Caco-2 (cell line): ENCODE results near the gene SEC14L1. TPM values are rescaled to one million over a fixed set of nuclear protein-coding genes. Genes with fewer than 3 reads are reported as not detected.
A peak's percentile ranks its signal among the peaks of the same experiment; 100 is the strongest.

ENCODE experiments used
- BruUV-seq: library from RNA; stranded (reverse); fragments of 400-500 nt; replicated peaks from 2 replicates; lab custom pipeline; 2021; lab: Mats Ljungman, UMichigan
- CTCF ChIA-PET: fragments of 300-600 bp; sonication (Branson Sonifier 250); formaldehyde crosslinking; loops from one replicate; lab custom pipeline; 2022; ENCODE audit warnings: antibody characterized with exemption; lab: Charles Lee
- POLR2A ChIA-PET: fragments of 300-600 bp; sonication (Branson Sonifier 250); formaldehyde crosslinking; loops from one replicate; lab custom pipeline; 2022; ENCODE audit warnings: antibody characterized with exemption; lab: Charles Lee
- DNase-seq, 2 experiments: peaks; one replicate each; pipeline versions ENCODE4 v3.0.0 to v3.0.0-alpha.2; 2020 to 2022
- H3K27me3 ChIP-seq: replicated peaks from 2 replicates; pipeline ENCODE4 v1.6.0; 2011; ENCODE audit warnings: low read length; ENCODE audit not compliant: control insufficient read depth, insufficient read depth
- H3K36me3 ChIP-seq: 2 replicates; pipeline ENCODE4 v1.5.1; 2011; ENCODE audit warnings: low read length; ENCODE audit not compliant: control insufficient read depth, insufficient read depth
- H3K4me1 ChIP-seq: fragments of 250-450 bp; sonication (Bioruptor Pico); 2 replicates; pipeline ENCODE4 v1.5.1; 2020; ENCODE audit warnings: mild to moderate bottlenecking
- H3K4me3 ChIP-seq: 2 replicates; pipeline ENCODE4 v1.5.1; 2011; ENCODE audit warnings: low read depth, mild to moderate bottlenecking, control low read depth, low read length
- H3K9me3 ChIP-seq: fragments of 250-450 bp; sonication (Bioruptor Pico); 2 replicates; pipeline ENCODE4 v1.5.1; 2020; ENCODE audit warnings: mild to moderate bottlenecking, moderate library complexity
- H3K27ac Mint-ChIP-seq: one replicate; pipeline ENCODE4 v1.8.0; 2022; ENCODE audit warnings: mixed read lengths; ENCODE audit not compliant: unreplicated experiment
- H3K27me3 Mint-ChIP-seq: one replicate; pipeline ENCODE4 v1.8.0; 2022; ENCODE audit warnings: mixed read lengths; ENCODE audit not compliant: insufficient read depth, unreplicated experiment
- H3K36me3 Mint-ChIP-seq: one replicate; pipeline ENCODE4 v1.8.0; 2022; ENCODE audit warnings: mild to moderate bottlenecking, mixed read lengths; ENCODE audit not compliant: insufficient read depth, unreplicated experiment
- H3K4me1 Mint-ChIP-seq: one replicate; pipeline ENCODE4 v1.8.0; 2022; ENCODE audit warnings: low read depth, mixed read lengths; ENCODE audit not compliant: unreplicated experiment
- H3K4me3 Mint-ChIP-seq: one replicate; pipeline ENCODE4 v1.8.0; 2022; ENCODE audit warnings: mild to moderate bottlenecking, moderate library complexity, mixed read lengths; ENCODE audit not compliant: unreplicated experiment
- H3K9me3 Mint-ChIP-seq: one replicate; pipeline ENCODE4 v1.8.0; 2022; ENCODE audit warnings: mixed read lengths; ENCODE audit not compliant: unreplicated experiment
- intact Hi-C: fragments of 100-400 bp; cut with micrococcal nuclease; formaldehyde crosslinking; loops from one replicate; pipeline ENCODE4 v1.10.0; 2022; ENCODE audit not compliant: unreplicated experiment
- total RNA-seq: library from RNA; stranded (reverse); gene quantifications from 2 replicates; pipeline ENCODE4 v1.2.3, GENCODE V29; 2022
- TF ChIP-seq, protein P1 (sequence below), 2 experiments: fragments of 200-600 bp in 1 of 2; IDR thresholded peaks; 1 replicate in 1 of 2; 2 replicates in 1 of 2; pipeline versions ENCODE4 v1.5.1 to v1.8.0; 2011 to 2022; ENCODE audit warnings: antibody characterized with exemption in 1 of 2, control low read depth in 1 of 2, inconsistent platforms in 1 of 2, low read depth in 1 of 2, low read length in 1 of 2, mild to moderate bottlenecking in 1 of 2, moderate library complexity in 1 of 2; ENCODE audit not compliant: insufficient read depth in 1 of 2, severe bottlenecking in 1 of 2, unreplicated experiment in 1 of 2

SEC14L1 gene
- total RNA-seq, 1 experiment from 2014 or later: 92.0 TPM

GRCh38 chr17:77228241-77228752 lies 87.5 kb downstream of the SEC14L1 start:
- Histone ChIP-seq H3K9me3 (peaks cover 3% of the 10 kb centered on the region; the same call in 1 of the 2 replicates), H3K36me3 (no peaks in the 10 kb centered on the region), H3K4me1 (peaks cover 15% of the 10 kb centered on the region; the same call in 1 of the 2 replicates), H3K4me3 (no peak overlapping the region), H3K27me3 (no peaks in the 10 kb centered on the region)
- H3K9me3 Mint-ChIP-seq: no peaks in the 10 kb centered on the region
- no peak overlapping the region for H3K4me3 Mint-ChIP-seq
- ChIA-PET POLR2A (interaction anchor here (0.6 kb wide), 1 partner anchor 8 kb away, joined by 5 read pairs; no protein-coding TSS in a partner anchor), CTCF (interaction anchor here (0.8 to 1.5 kb wide), 4 partner anchors 13 to 140 kb away, joined by 3 to 5 read pairs (median 3); no protein-coding TSS in a partner anchor)
- peak overlapping the region; percentile 21 for H3K27ac Mint-ChIP-seq
- TF ChIP-seq, protein P1, sequence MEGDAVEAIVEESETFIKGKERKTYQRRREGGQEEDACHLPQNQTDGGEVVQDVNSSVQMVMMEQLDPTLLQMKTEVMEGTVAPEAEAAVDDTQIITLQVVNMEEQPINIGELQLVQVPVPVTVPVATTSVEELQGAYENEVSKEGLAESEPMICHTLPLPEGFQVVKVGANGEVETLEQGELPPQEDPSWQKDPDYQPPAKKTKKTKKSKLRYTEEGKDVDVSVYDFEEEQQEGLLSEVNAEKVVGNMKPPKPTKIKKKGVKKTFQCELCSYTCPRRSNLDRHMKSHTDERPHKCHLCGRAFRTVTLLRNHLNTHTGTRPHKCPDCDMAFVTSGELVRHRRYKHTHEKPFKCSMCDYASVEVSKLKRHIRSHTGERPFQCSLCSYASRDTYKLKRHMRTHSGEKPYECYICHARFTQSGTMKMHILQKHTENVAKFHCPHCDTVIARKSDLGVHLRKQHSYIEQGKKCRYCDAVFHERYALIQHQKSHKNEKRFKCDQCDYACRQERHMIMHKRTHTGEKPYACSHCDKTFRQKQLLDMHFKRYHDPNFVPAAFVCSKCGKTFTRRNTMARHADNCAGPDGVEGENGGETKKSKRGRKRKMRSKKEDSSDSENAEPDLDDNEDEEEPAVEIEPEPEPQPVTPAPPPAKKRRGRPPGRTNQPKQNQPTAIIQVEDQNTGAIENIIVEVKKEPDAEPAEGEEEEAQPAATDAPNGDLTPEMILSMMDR (IDR thresholded peaks at IDR 0.05; ENCODE audit: insufficient read depth in 1 of 2, low read depth in 1 of 2, low read length in 1 of 2, severe bottlenecking in 1 of 2, unreplicated experiment in 1 of 2): no peak
- BruUV-seq: no TSS peak
- intact Hi-C loops: no loop called here
- no peaks in the 10 kb centered on the region for H3K27me3 Mint-ChIP-seq
- peaks cover 21% of the 10 kb centered on the region for H3K4me1 Mint-ChIP-seq
- H3K36me3 Mint-ChIP-seq: no peaks in the 10 kb centered on the region
- DNase-seq: peak; percentile 49 to 62

GRCh38 chr17:77228816-77229215 lies 88.0 kb downstream of the SEC14L1 start:
- Mint-ChIP-seq H3K4me3 (no peak overlapping the region), H3K9me3 (no peaks in the 10 kb centered on the region), H3K4me1 (peaks cover 26% of the 10 kb centered on the region), H3K36me3 (no peaks in the 10 kb centered on the region), H3K27ac (peak overlapping the region; percentile 21), H3K27me3 (no peaks in the 10 kb centered on the region)
- peaks cover 3% of the 10 kb centered on the region; the same call in 1 of the 2 replicates for H3K9me3 ChIP-seq
- DNase-seq: no peak
- no TSS peak for BruUV-seq
- ChIA-PET CTCF (interaction anchor here (0.8 to 1.5 kb wide), 4 partner anchors 14 to 140 kb away, joined by 3 to 5 read pairs (median 3); no protein-coding TSS in a partner anchor), POLR2A (interaction anchor here (0.6 kb wide), 1 partner anchor 9 kb away, joined by 5 read pairs; no protein-coding TSS in a partner anchor)
- H3K27me3 ChIP-seq: no peaks in the 10 kb centered on the region
- peaks cover 20% of the 10 kb centered on the region; the same call in 1 of the 2 replicates for H3K4me1 ChIP-seq
- intact Hi-C loops: no loop called here
- H3K36me3 ChIP-seq: no peaks in the 10 kb centered on the region
- no peak overlapping the region for H3K4me3 ChIP-seq
- TF ChIP-seq, protein P1 (IDR thresholded peaks at IDR 0.05; ENCODE audit: insufficient read depth in 1 of 2, low read depth in 1 of 2, low read length in 1 of 2, severe bottlenecking in 1 of 2, unreplicated experiment in 1 of 2): no peak

DNA sequence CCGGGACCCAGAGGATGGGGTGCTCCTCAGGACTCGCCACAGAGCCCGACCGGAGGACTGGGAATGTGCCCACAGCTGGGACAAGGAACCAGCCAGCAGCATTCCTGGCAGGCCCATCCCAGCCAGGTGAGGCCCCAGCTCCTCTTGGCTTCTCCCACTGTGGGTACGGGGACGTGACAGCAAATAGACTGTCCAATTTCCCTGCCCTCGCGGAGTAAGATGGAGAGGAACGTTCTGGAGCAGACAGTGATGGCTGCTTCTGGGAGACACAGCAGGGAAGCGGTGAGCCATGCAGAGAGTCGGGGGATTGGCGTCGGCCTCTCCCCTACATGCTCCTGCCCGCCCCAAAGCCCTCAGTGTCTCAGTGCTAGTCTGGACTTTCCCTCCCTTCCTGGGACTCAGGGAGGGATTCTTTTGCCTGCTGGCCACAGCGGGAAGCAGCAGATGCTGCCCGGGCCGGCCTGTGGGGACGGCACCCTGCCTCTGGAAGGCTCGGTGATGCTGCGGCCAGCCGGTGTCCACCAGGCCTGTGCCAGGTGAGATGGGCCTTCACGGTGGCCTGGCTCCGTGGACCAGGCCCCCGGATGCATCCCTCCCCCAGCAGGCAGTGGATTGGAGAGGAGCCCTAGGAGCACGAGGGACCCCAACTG lies 89.1 kb downstream of the SEC14L1 start:
- Histone ChIP-seq H3K4me1 (peaks cover 28% of the 10 kb centered on the region; the same call in 1 of the 2 replicates), H3K9me3 (peaks cover 3% of the 10 kb centered on the region; the same call in 1 of the 2 replicates), H3K4me3 (no peak overlapping the region), H3K36me3 (no peaks in the 10 kb centered on the region), H3K27me3 (no peaks in the 10 kb centered on the region)
- Mint-ChIP-seq H3K36me3 (no peaks in the 10 kb centered on the region), H3K9me3 (no peaks in the 10 kb centered on the region), H3K27ac (no peak overlapping the region), H3K4me1 (peaks cover 29% of the 10 kb centered on the region), H3K27me3 (no peaks in the 10 kb centered on the region), H3K4me3 (no peak overlapping the region)
- CTCF ChIA-PET: no interaction called here
- DNase-seq: no peak
- intact Hi-C loops: no loop called here
- POLR2A ChIA-PET: no interaction called here
- no TSS peak for BruUV-seq
- TF ChIP-seq, protein P1 (IDR thresholded peaks at IDR 0.05; ENCODE audit: insufficient read depth in 1 of 2, low read depth in 1 of 2, low read length in 1 of 2, severe bottlenecking in 1 of 2, unreplicated experiment in 1 of 2): no peak
